Neural cell (in vitro differentiated cells): Measurements from ENCODE around the gene DFFA. TPM values are rescaled to one million over a fixed set of nuclear protein-coding genes. Genes with fewer than 3 reads are reported as not detected.

Experiments used
- H2AFZ ChIP-seq: fragments of 200-600, 300-800 bp; sonication (generic), shearing (Covaris generic); 2 replicates; pipeline ENCODE4 v1.6.0; 2014; ENCODE audit warnings: low read depth, mild to moderate bottlenecking, antibody characterized with exemption, low read length, moderate library complexity
- H3F3A ChIP-seq: fragments of 200-600 bp; shearing (Covaris generic); 2 replicates; pipeline ENCODE4 v1.6.1; 2016; ENCODE audit warnings: mild to moderate bottlenecking, moderate library complexity, mixed read lengths, antibody characterized with exemption, low read length; ENCODE audit not compliant: insufficient read depth, poor library complexity, severe bottlenecking
- H3K27ac ChIP-seq: fragments of 200-600, 300-800 bp; sonication (generic), shearing (Covaris generic); 2 replicates; pipeline ENCODE4 v1.5.1; 2014; ENCODE audit warnings: mild to moderate bottlenecking, low read length, moderate library complexity
- H3K27me3 ChIP-seq: fragments of 300-800, 200-600 bp; sonication (generic), shearing (Covaris generic); 2 replicates; pipeline ENCODE4 v1.6.0; 2014; ENCODE audit warnings: mild to moderate bottlenecking, low read depth, low read length, moderate library complexity; ENCODE audit not compliant: insufficient read depth
- H3K36me3 ChIP-seq: fragments of 300-800, 200-600 bp; sonication (generic), shearing (Covaris generic); 2 replicates; pipeline ENCODE4 v1.5.1; 2014; ENCODE audit warnings: mild to moderate bottlenecking, antibody characterized with exemption, low read length, moderate library complexity; ENCODE audit not compliant: insufficient read depth
- H3K4me2 ChIP-seq: fragments of 300-800, 200-600 bp; sonication (generic), shearing (Covaris generic); 2 replicates; pipeline ENCODE4 v1.6.0; 2014; ENCODE audit warnings: mild to moderate bottlenecking, low read length
- H3K4me3 ChIP-seq: fragments of 300-800, 200-600 bp; sonication (generic), shearing (Covaris generic); 2 replicates; pipeline ENCODE4 v1.5.1; 2014; ENCODE audit warnings: mild to moderate bottlenecking, low read length, moderate library complexity
- H3K79me2 ChIP-seq: fragments of 200-600 bp; shearing (Covaris generic); replicated peaks from 2 replicates; pipeline ENCODE4 v1.6.0; 2014; ENCODE audit warnings: mild to moderate bottlenecking, low read length, moderate library complexity; ENCODE audit not compliant: insufficient read depth
- H3K9ac ChIP-seq: fragments of 300-800, 200-600 bp; sonication (generic), shearing (Covaris generic); 2 replicates; pipeline ENCODE4 v1.6.1; 2016; ENCODE audit warnings: mild to moderate bottlenecking, low read length, mixed read lengths
- H3K9me2 ChIP-seq: fragments of 200-600 bp; shearing (Covaris generic); 2 replicates; pipeline ENCODE4 v1.6.1; 2016; ENCODE audit warnings: mild to moderate bottlenecking, low read length, mixed read lengths; ENCODE audit not compliant: insufficient read depth
- H3K9me3 ChIP-seq: fragments of 200-600, 300-800 bp; sonication (generic), shearing (Covaris generic); 2 replicates; pipeline ENCODE4 v1.6.1; 2016; ENCODE audit warnings: mild to moderate bottlenecking, mixed run types, low read length, moderate library complexity, mixed read lengths
- H4K20me1 ChIP-seq: fragments of 200-600 bp; shearing (Covaris generic); 2 replicates; pipeline ENCODE4 v1.6.1; 2016; ENCODE audit warnings: mild to moderate bottlenecking, mixed run types; ENCODE audit not compliant: insufficient read depth
- EP300 ChIP-seq: fragments of 450-650 bp; conservative IDR thresholded peaks from 2 replicates; pipeline ENCODE4 v1.6.1; 2014; ENCODE audit warnings: antibody characterized with exemption, mild to moderate bottlenecking, moderate library complexity; ENCODE audit not compliant: poor library complexity, severe bottlenecking
- EZH2 ChIP-seq: fragments of 200-600, 300-800 bp; shearing (Covaris generic), sonication (generic); IDR thresholded peaks from 2 replicates; pipeline ENCODE4 v1.6.1; 2014; ENCODE audit warnings: antibody characterized with exemption, low read length, borderline replicate concordance, mild to moderate bottlenecking; ENCODE audit not compliant: insufficient read depth, poor library complexity, severe bottlenecking
- MXI1 ChIP-seq: fragments of 450-650 bp; conservative IDR thresholded peaks from 2 replicates; pipeline ENCODE4 v1.6.1; 2014; ENCODE audit warnings: antibody characterized with exemption, mild to moderate bottlenecking; ENCODE audit not compliant: poor library complexity, severe bottlenecking
- POLR2AphosphoS5 ChIP-seq: IDR thresholded peaks from 2 replicates; pipeline ENCODE4 v1.6.1; 2012
- RAD21 ChIP-seq: fragments of 450-650 bp; conservative IDR thresholded peaks from 2 replicates; pipeline ENCODE4 v1.6.1; 2014; ENCODE audit warnings: antibody characterized with exemption, mild to moderate bottlenecking, moderate library complexity
- SMC3 ChIP-seq: fragments of 450-650 bp; conservative IDR thresholded peaks from 2 replicates; pipeline ENCODE4 v1.6.1; 2014; ENCODE audit warnings: antibody characterized with exemption, mild to moderate bottlenecking, moderate library complexity; ENCODE audit not compliant: poor library complexity
- TAF1 ChIP-seq: IDR thresholded peaks from 2 replicates; pipeline ENCODE4 v1.6.1; 2012; ENCODE audit warnings: low read depth
- polyA plus RNA-seq: library from polyadenylated mRNA; depleted of rRNA; stranded (reverse); fragments of >200 nt; gene quantifications from 2 replicates; pipeline ENCODE4 v1.2.3, GENCODE V29; 2014
- TF ChIP-seq, protein P1 (sequence below): fragments of 450-650 bp; IDR thresholded peaks from 2 replicates; pipeline ENCODE4 v1.5.1; 2014; ENCODE audit warnings: antibody characterized with exemption, mild to moderate bottlenecking, moderate library complexity; ENCODE audit not compliant: poor library complexity, severe bottlenecking
- TF ChIP-seq, protein P2 (sequence below): IDR thresholded peaks from 2 replicates; pipeline ENCODE4 v1.6.1; 2012; ENCODE audit warnings: borderline replicate concordance

DFFA gene
- polyA plus RNA-seq, 1 donor from 2014 or later: 32.7 TPM

DNA sequence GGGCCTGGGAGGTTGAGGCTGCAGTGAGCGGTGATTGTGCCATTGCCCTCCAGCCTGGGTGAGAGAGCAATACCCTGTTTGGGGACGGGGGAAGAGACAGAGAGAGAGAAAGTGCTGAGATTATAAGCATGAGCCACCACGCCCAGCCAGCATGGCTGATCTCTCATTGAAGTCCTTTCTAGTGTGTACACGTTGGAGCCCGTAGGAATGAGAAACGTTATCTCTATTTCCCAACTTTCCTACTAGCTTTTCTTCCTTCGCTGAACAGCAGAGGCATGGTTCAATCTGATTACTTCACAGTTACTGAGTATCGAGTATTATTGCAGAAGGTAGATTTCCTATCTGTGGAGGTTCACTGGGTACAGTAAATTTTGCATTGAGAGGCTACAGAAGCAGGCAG is 7.0 kb upstream of the DFFA start:
- no peak overlapping the region for H3K4me2 ChIP-seq
- H3K9me2 ChIP-seq: no peaks in the 10 kb centered on the region
- no peak overlapping the region for H3K9ac ChIP-seq
- no peak overlapping the region for H3K27ac ChIP-seq
- no peaks in the 10 kb centered on the region for H3K36me3 ChIP-seq
- H2AFZ ChIP-seq: no peak overlapping the region
- no peak overlapping the region for H3K4me3 ChIP-seq
- no peaks in the 10 kb centered on the region for H3K9me3 ChIP-seq
- peaks cover 24% of the 10 kb centered on the region for H3K79me2 ChIP-seq
- no peaks in the 10 kb centered on the region for H3F3A ChIP-seq
- no peaks in the 10 kb centered on the region for H3K27me3 ChIP-seq
- TF ChIP-seq EP300 (no peak), EZH2 (no peak), POLR2AphosphoS5 (no peak), TAF1 (no peak), SMC3 (no peak), RAD21 (no peak), MXI1 (no peak)
- TF ChIP-seq, protein P1, sequence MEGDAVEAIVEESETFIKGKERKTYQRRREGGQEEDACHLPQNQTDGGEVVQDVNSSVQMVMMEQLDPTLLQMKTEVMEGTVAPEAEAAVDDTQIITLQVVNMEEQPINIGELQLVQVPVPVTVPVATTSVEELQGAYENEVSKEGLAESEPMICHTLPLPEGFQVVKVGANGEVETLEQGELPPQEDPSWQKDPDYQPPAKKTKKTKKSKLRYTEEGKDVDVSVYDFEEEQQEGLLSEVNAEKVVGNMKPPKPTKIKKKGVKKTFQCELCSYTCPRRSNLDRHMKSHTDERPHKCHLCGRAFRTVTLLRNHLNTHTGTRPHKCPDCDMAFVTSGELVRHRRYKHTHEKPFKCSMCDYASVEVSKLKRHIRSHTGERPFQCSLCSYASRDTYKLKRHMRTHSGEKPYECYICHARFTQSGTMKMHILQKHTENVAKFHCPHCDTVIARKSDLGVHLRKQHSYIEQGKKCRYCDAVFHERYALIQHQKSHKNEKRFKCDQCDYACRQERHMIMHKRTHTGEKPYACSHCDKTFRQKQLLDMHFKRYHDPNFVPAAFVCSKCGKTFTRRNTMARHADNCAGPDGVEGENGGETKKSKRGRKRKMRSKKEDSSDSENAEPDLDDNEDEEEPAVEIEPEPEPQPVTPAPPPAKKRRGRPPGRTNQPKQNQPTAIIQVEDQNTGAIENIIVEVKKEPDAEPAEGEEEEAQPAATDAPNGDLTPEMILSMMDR: no peak
- TF ChIP-seq, protein P2, sequence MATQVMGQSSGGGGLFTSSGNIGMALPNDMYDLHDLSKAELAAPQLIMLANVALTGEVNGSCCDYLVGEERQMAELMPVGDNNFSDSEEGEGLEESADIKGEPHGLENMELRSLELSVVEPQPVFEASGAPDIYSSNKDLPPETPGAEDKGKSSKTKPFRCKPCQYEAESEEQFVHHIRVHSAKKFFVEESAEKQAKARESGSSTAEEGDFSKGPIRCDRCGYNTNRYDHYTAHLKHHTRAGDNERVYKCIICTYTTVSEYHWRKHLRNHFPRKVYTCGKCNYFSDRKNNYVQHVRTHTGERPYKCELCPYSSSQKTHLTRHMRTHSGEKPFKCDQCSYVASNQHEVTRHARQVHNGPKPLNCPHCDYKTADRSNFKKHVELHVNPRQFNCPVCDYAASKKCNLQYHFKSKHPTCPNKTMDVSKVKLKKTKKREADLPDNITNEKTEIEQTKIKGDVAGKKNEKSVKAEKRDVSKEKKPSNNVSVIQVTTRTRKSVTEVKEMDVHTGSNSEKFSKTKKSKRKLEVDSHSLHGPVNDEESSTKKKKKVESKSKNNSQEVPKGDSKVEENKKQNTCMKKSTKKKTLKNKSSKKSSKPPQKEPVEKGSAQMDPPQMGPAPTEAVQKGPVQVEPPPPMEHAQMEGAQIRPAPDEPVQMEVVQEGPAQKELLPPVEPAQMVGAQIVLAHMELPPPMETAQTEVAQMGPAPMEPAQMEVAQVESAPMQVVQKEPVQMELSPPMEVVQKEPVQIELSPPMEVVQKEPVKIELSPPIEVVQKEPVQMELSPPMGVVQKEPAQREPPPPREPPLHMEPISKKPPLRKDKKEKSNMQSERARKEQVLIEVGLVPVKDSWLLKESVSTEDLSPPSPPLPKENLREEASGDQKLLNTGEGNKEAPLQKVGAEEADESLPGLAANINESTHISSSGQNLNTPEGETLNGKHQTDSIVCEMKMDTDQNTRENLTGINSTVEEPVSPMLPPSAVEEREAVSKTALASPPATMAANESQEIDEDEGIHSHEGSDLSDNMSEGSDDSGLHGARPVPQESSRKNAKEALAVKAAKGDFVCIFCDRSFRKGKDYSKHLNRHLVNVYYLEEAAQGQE: no peak
- no peaks in the 10 kb centered on the region for H4K20me1 ChIP-seq

DNA sequence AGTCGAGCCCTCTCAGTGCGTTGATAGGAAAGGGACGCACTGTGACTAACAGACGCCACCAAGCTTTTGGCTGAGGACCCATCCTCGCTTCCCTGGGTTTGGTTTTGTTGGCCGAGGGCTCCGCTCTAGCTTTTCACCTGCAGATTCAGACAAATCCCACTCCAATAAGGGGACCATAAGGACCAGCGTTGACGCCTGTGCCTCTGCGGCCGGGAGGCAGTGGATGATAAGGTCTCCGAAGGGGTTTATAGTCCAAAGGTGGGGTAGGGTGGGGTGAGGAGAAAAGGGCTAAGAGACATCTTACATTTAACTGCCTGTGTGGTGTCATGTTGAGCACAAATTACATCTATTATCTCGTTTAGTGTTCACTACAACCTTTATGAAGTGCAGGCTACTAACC is 3.2 kb upstream of the DFFA start:
- peak overlapping the region; percentile 68 for H3K27ac ChIP-seq
- TF ChIP-seq RAD21 (no peak), EZH2 (no peak), POLR2AphosphoS5 (no peak), EP300 (no peak), MXI1 (no peak), TAF1 (no peak), SMC3 (no peak)
- TF ChIP-seq, protein P1: no peak
- TF ChIP-seq, protein P2: no peak
- peaks cover 24% of the 10 kb centered on the region for H3K79me2 ChIP-seq
- H3K9me3 ChIP-seq: no peaks in the 10 kb centered on the region
- no peaks in the 10 kb centered on the region for H4K20me1 ChIP-seq
- peak overlapping the region; percentile 76 for H3K4me2 ChIP-seq
- peak overlapping the region; percentile 63 for H2AFZ ChIP-seq
- no peaks in the 10 kb centered on the region for H3K36me3 ChIP-seq
- H3K9ac ChIP-seq: peak overlapping the region; percentile 75
- no peaks in the 10 kb centered on the region for H3F3A ChIP-seq
- H3K4me3 ChIP-seq: peak overlapping the region; percentile 74
- no peaks in the 10 kb centered on the region for H3K27me3 ChIP-seq
- H3K9me2 ChIP-seq: no peaks in the 10 kb centered on the region
